HepG2 (cell line): ENCODE measurements around the gene CCDC106. TPM values are rescaled to one million over a fixed set of nuclear protein-coding genes. Genes with fewer than 3 reads are reported as not detected.

Source experiments
- ATF1 ChIP-seq: IDR thresholded peaks from 2 replicates; pipeline ENCODE4 v1.6.1; 2016; ENCODE audit warnings: mild to moderate bottlenecking, control low read depth
- ATF7-NPFF ChIP-seq: sonication (generic); formaldehyde crosslinking; IDR thresholded peaks from 2 replicates; pipeline ENCODE4 v1.8.1; 2023; ENCODE audit warnings: mild to moderate bottlenecking, low read depth, missing genetic modification reagents, moderate library complexity
- FOXO4 ChIP-seq: sonication (generic); formaldehyde crosslinking; conservative IDR thresholded peaks from 2 replicates; pipeline ENCODE4 v1.8.1; 2023; ENCODE audit warnings: missing genetic modification reagents
- KDM2A ChIP-seq: sonication (generic); formaldehyde crosslinking; IDR thresholded peaks from 2 replicates; pipeline ENCODE4 v1.4.0; 2020; ENCODE audit warnings: low read depth, missing genetic modification reagents, borderline replicate concordance
- KDM4B ChIP-seq: sonication (generic); formaldehyde crosslinking; IDR thresholded peaks from 2 replicates; pipeline ENCODE4 v1.4.0; 2020; ENCODE audit warnings: missing genetic modification reagents
- MBD4 ChIP-seq: IDR thresholded peaks from 2 replicates; pipeline ENCODE4 v1.6.1; 2012; ENCODE audit warnings: low read length, inconsistent platforms, borderline replicate concordance
- NFATC3 ChIP-seq: sonication (generic); formaldehyde crosslinking; IDR thresholded peaks from 2 replicates; pipeline ENCODE4 v1.5.1; 2020; ENCODE audit warnings: mild to moderate bottlenecking, missing genetic modification reagents
- RFX1 ChIP-seq: fragments of 450-650 bp; IDR thresholded peaks from 2 replicates; pipeline ENCODE4 v1.6.1; 2017
- RFX5 ChIP-seq: IDR thresholded peaks from 2 replicates; pipeline ENCODE4 v1.6.1; 2011; ENCODE audit warnings: low read depth, low read length, improper control_type of control experiment
- SALL2 ChIP-seq: sonication (generic); formaldehyde crosslinking; IDR thresholded peaks from 2 replicates; pipeline ENCODE4 v1.8.1; 2023; ENCODE audit warnings: mild to moderate bottlenecking, missing genetic modification reagents, inconsistent platforms
- SMAD1 ChIP-seq: sonication (generic); formaldehyde crosslinking; IDR thresholded peaks from 2 replicates; pipeline ENCODE4 v1.4.0; 2020; ENCODE audit warnings: missing genetic modification reagents, low read depth, mild to moderate bottlenecking, borderline replicate concordance
- SRSF1 ChIP-seq: fragments of 200-400 bp; formaldehyde crosslinking; optimal IDR thresholded peaks from 2 replicates; pipeline ENCODE3; 2017; ENCODE audit warnings: mild to moderate bottlenecking, low read depth, low read length, moderate library complexity
- SSRP1 ChIP-seq: IDR thresholded peaks from 2 replicates; pipeline ENCODE4 v1.6.1; 2016; ENCODE audit warnings: control low read depth
- TFE3 ChIP-seq: IDR thresholded peaks from 2 replicates; pipeline ENCODE4 v1.6.1; 2016
- TGIF2 ChIP-seq: IDR thresholded peaks from 2 replicates; pipeline ENCODE4 v1.6.1; 2016; ENCODE audit warnings: control low read depth, missing compliant biosample characterization
- ZBTB37 ChIP-seq: sonication (generic); formaldehyde crosslinking; IDR thresholded peaks from 2 replicates; pipeline ENCODE4 v1.4.0; 2020; ENCODE audit warnings: mild to moderate bottlenecking, missing genetic modification reagents
- ZNF264 ChIP-seq: sonication (generic); formaldehyde crosslinking; IDR thresholded peaks from 2 replicates; pipeline ENCODE4 v1.4.0; 2020; ENCODE audit warnings: missing genetic modification reagents
- ZNF441 ChIP-seq: sonication (generic); formaldehyde crosslinking; IDR thresholded peaks from 2 replicates; pipeline ENCODE4 v1.7.0; 2021; ENCODE audit warnings: missing genetic modification reagents, borderline replicate concordance
- ZNF704 ChIP-seq: sonication (generic); formaldehyde crosslinking; IDR thresholded peaks from 2 replicates; pipeline ENCODE4 v1.8.1; 2023; ENCODE audit warnings: mild to moderate bottlenecking, inconsistent platforms, moderate library complexity, missing genetic modification reagents, borderline replicate concordance
- ZNF740 ChIP-seq: sonication (generic); formaldehyde crosslinking; IDR thresholded peaks from 2 replicates; pipeline ENCODE4 v1.4.0; 2020; ENCODE audit warnings: missing genetic modification reagents
- ZNF780A ChIP-seq: sonication (generic); formaldehyde crosslinking; IDR thresholded peaks from 2 replicates; pipeline ENCODE4 v1.8.0; 2022; ENCODE audit warnings: mild to moderate bottlenecking, missing genetic modification reagents, moderate library complexity
- ZUFSP ChIP-seq: sonication (generic); formaldehyde crosslinking; IDR thresholded peaks from 2 replicates; pipeline ENCODE4 v1.9.0; 2021; ENCODE audit warnings: missing genetic modification reagents, mild to moderate bottlenecking, borderline replicate concordance
- polyA plus RNA-seq, 8 experiments: library from polyadenylated mRNA; depleted of rRNA in 3 of 8; stranded (reverse) in 7 of 8; unstranded in 1 of 8; fragments of >200 nt; fragmentation: Illumina TruSeq in 4 of 8; extraction: Trizol in 4 of 8; gene quantifications; 2 replicates each; pipeline versions ENCODE4 v1.2.1 to v1.2.3, GENCODE V29; 2011 to 2016; ENCODE audit warnings: low read depth in 4 of 8, missing spikeins in 1 of 8, mixed read lengths in 1 of 8; ENCODE audit not compliant: insufficient read depth in 1 of 8
- total RNA-seq, 5 experiments: library from RNA; depleted of rRNA; stranded (reverse); fragments of >200 nt; fragmentation: Illumina TruSeq; extraction: Trizol; gene quantifications; 2 replicates each; pipeline ENCODE4 v1.2.3, GENCODE V29; 2016; ENCODE audit warnings: low read depth in 1 of 5

Gene CCDC106
- total and polyA plus RNA-seq, 2 of the 13 experiments (the other 11 are each of a cell fraction or from before 2014, with no cell fraction given): 4.7 to 8.8 TPM

GRCh38 chr19:55683449-55684261 is 35.6 kb downstream of the CCDC106 start (continued):
- TF ChIP-seq ZNF740 (CRISPR knock-in tag): no peak
- TF ChIP-seq ZNF780A (CRISPR knock-in tag): no peak
- no peak for TF ChIP-seq ZBTB37 (CRISPR knock-in tag)
- TF ChIP-seq SSRP1 (CRISPR knock-in tag): peak; percentile 13; the same call in 1 of the 2 replicates
- peak; percentile 48; the same call in 1 of the 2 replicates for TF ChIP-seq ZNF264 (CRISPR knock-in tag)
- no peak for TF ChIP-seq MBD4
- no peak for TF ChIP-seq FOXO4 (CRISPR knock-in tag)
- no peak for TF ChIP-seq RFX5
- TF ChIP-seq TGIF2 (CRISPR knock-in tag): peak; percentile 67; the same call in 1 of the 2 replicates
- no peak for TF ChIP-seq RFX1
- TF ChIP-seq ZUFSP (CRISPR knock-in tag): no peak
- no peak for TF ChIP-seq ZNF704 (CRISPR knock-in tag)
- no peak for TF ChIP-seq TFE3 (CRISPR knock-in tag)
- no peak for TF ChIP-seq NFATC3 (CRISPR knock-in tag)
- TF ChIP-seq ATF7-NPFF (CRISPR knock-in tag): 0 out of 2 replicates have a peak, but pooled peaks have one; percentile 41
- no peak for TF ChIP-seq KDM4B (CRISPR knock-in tag)
- 0 out of 2 replicates have a peak, but pooled peaks have one; percentile 15 for TF ChIP-seq SMAD1 (CRISPR knock-in tag)
- peak; percentile 45; the same call in 1 of the 2 replicates for TF ChIP-seq KDM2A (CRISPR knock-in tag)
- TF ChIP-seq ZNF441: no peak
- TF ChIP-seq SRSF1: no peak
- TF ChIP-seq ATF1 (CRISPR knock-in tag): no peak
- TF ChIP-seq SALL2: no peak
